ENCODE data around the gene PRKAB1. TPM values are rescaled to one million over a fixed set of nuclear protein-coding genes. Genes with fewer than 3 reads are reported as not detected.
A peak's percentile ranks its signal among the peaks of the same experiment; 100 is the strongest.
"Not testable (repeated sequence)": the region's sequence is repeated elsewhere in the genome, so short reads cannot be mapped to it uniquely, and the experiment has no call there.

The PRKAB1 gene
- total RNA-seq, 2 donors from 2014 or later: 9.3 to 10.9 TPM

- no peak for TF ChIP-seq CTCF (IDR thresholded peaks at IDR 0.05)
- H3K4me3 ChIP-seq: no peak overlapping the region
- DNase-seq (ENCODE audit: low spot score): no peak
- H3K36me3 ChIP-seq: no peaks in the 10 kb centered on the region
- H3K27ac ChIP-seq: no peak overlapping the region
- no peaks in the 10 kb centered on the region for H3K9me3 ChIP-seq
- H3K27me3 ChIP-seq: no peaks in the 10 kb centered on the region
- no peaks in the 10 kb centered on the region for H3K4me1 ChIP-seq
Observed at GRCh38 chr12:119642986-119643385, 24.9 kb upstream of the PRKAB1 start.

GRCh38 chr12:119644930-119645329 lies 23.0 kb upstream of the PRKAB1 start:
- Histone ChIP-seq H3K4me1 (no peaks in the 10 kb centered on the region), H3K9me3 (no peaks in the 10 kb centered on the region), H3K36me3 (no peaks in the 10 kb centered on the region), H3K27me3 (no peaks in the 10 kb centered on the region), H3K4me3 (no peak overlapping the region), H3K27ac (no peak overlapping the region)
- DNase-seq (ENCODE audit: low spot score): no peak
- TF ChIP-seq CTCF (IDR thresholded peaks at IDR 0.05): no peak

- Histone ChIP-seq H3K27ac (no peak overlapping the region), H3K9me3 (no peaks in the 10 kb centered on the region), H3K4me3 (no peak overlapping the region), H3K27me3 (no peaks in the 10 kb centered on the region), H3K4me1 (no peaks in the 10 kb centered on the region), H3K36me3 (no peaks in the 10 kb centered on the region)
- DNase-seq (ENCODE audit: low spot score): no peak
- no peak for TF ChIP-seq CTCF (IDR thresholded peaks at IDR 0.05)
Observed at GRCh38 chr12:119645535-119646059, 22.3 kb upstream of the PRKAB1 start.

GRCh38 chr12:119649202-119649808 lies 18.6 kb upstream of the PRKAB1 start:
- Histone ChIP-seq H3K4me3 (no peak overlapping the region), H3K36me3 (no peaks in the 10 kb centered on the region), H3K27ac (no peak overlapping the region), H3K4me1 (no peaks in the 10 kb centered on the region), H3K27me3 (no peaks in the 10 kb centered on the region), H3K9me3 (peaks cover 6 to 28% of the 10 kb centered on the region in 2 donors)
- no peak for DNase-seq (ENCODE audit: low spot score)
- TF ChIP-seq CTCF (IDR thresholded peaks at IDR 0.05): peak in 1 of 2 donors; percentile 69

GRCh38 chr12:119652665-119653064 lies 15.3 kb upstream of the PRKAB1 start:
- no peak overlapping the region for H3K4me3 ChIP-seq
- no peak for DNase-seq (ENCODE audit: low spot score)
- H3K9me3 ChIP-seq: peaks cover 6 to 28% of the 10 kb centered on the region in 2 donors
- no peaks in the 10 kb centered on the region for H3K4me1 ChIP-seq
- no peak for TF ChIP-seq CTCF (IDR thresholded peaks at IDR 0.05)
- no peak overlapping the region for H3K27ac ChIP-seq
- H3K27me3 ChIP-seq: no peaks in the 10 kb centered on the region
- H3K36me3 ChIP-seq: no peaks in the 10 kb centered on the region

- not testable (repeated sequence) for H3K27ac ChIP-seq; DNase-seq (ENCODE audit: low spot score); H3K27me3 ChIP-seq; H3K4me1 ChIP-seq; H3K36me3 ChIP-seq; H3K4me3 ChIP-seq
- peaks cover 6 to 22% of the 10 kb centered on the region in 2 donors for H3K9me3 ChIP-seq
Observed at GRCh38 chr12:119657001-119657400, 10.9 kb upstream of the PRKAB1 start.
